HS-27A (cell line): Measurements from ENCODE around the gene GATAD2A.

ENCODE experiments used
- DNase-seq: peaks from one replicate; pipeline ENCODE4 v3.0.0-alpha.2; 2012; ENCODE audit warnings: low read depth, missing footprints

GATAD2A gene

GRCh38 chr19:19513682-19514081, 108.2 kb downstream of the GATAD2A start:
- no peak for DNase-seq

GRCh38 chr19:19514215-19514657, 108.8 kb downstream of the GATAD2A start:
- no peak for DNase-seq

- DNase-seq, result no peak
Measured at GRCh38 chr19:19514881-19515641, 109.6 kb downstream of the GATAD2A start, which contains the start of gene TSSK6. Gene TSSK6 (minus strand): TSS chr19:19515548. CDS start chr19:19515427, 121 bp downstream.

GRCh38 chr19:19515642-19516519, 110.4 kb downstream of the GATAD2A start, which contains the start of gene NDUFA13:
Gene NDUFA13 (plus strand): TSS chr19:19516225. CDS start chr19:19516239, 14 bp downstream.
- DNase-seq, result peak; percentile 79

- DNase-seq, result no peak
Measured at GRCh38 chr19:19517235-19517619, 111.8 kb downstream of the GATAD2A start.

GRCh38 chr19:19520989-19521388, 115.5 kb downstream of the GATAD2A start:
- DNase-seq, result no peak

- no peak for DNase-seq
Measured at GRCh38 chr19:19523177-19523576, 117.7 kb downstream of the GATAD2A start.

- DNase-seq, result no peak
Measured at GRCh38 chr19:19524053-19524452, 118.6 kb downstream of the GATAD2A start.

- no peak for DNase-seq
Measured at GRCh38 chr19:19525611-19526380, 120.3 kb downstream of the GATAD2A start.

- DNase-seq, result no peak
Measured at GRCh38 chr19:19526581-19527370, 121.3 kb downstream of the GATAD2A start.

- DNase-seq, result no peak
Measured at GRCh38 chr19:19527371-19527656, 121.8 kb downstream of the GATAD2A start.

GRCh38 chr19:19527674-19528625, 122.5 kb downstream of the GATAD2A start:
- DNase-seq, result no peak

- no peak for DNase-seq
Measured at GRCh38 chr19:19528721-19529490, 123.4 kb downstream of the GATAD2A start, which contains the start of gene YJEFN3. Gene YJEFN3 (plus strand): TSS chr19:19528911. CDS start chr19:19528933, 22 bp downstream.

GRCh38 chr19:19529783-19530422, 124.4 kb downstream of the GATAD2A start:
- no peak for DNase-seq

GRCh38 chr19:19530423-19530804, 124.9 kb downstream of the GATAD2A start:
- no peak for DNase-seq

GRCh38 chr19:19530889-19531288, 125.4 kb downstream of the GATAD2A start:
- DNase-seq, result no peak

GRCh38 chr19:19531951-19532805, 126.7 kb downstream of the GATAD2A start:
- no peak for DNase-seq
